Skeletal muscle cell (primary cell): ENCODE results near the gene ACACA.

Experiments used
- DNase-seq: peaks from one replicate; pipeline ENCODE4 v3.0.0-alpha.2; 2010; ENCODE audit warnings: low read depth
- H3K4me3 ChIP-seq: 2 replicates; pipeline ENCODE4 v1.5.1; 2011; ENCODE audit warnings: low read depth, mild to moderate bottlenecking, control low read depth, low read length, moderate library complexity

ACACA gene

GRCh38 chr17:37118366-37119137 is 288.1 kb downstream of the ACACA start:
- no peak overlapping the region for H3K4me3 ChIP-seq
- no peak for DNase-seq

GRCh38 chr17:37117373-37118142 is 289.1 kb downstream of the ACACA start:
- no peak overlapping the region for H3K4me3 ChIP-seq
- no peak for DNase-seq

GRCh38 chr17:37116671-37117185 is 289.9 kb downstream of the ACACA start:
- no peak for DNase-seq
- H3K4me3 ChIP-seq, result no peak overlapping the region

- H3K4me3 ChIP-seq, result no peak overlapping the region
- DNase-seq, result no peak
Observed at GRCh38 chr17:37111329-37111728, 295.3 kb downstream of the ACACA start.

GRCh38 chr17:37110746-37111145 is 295.9 kb downstream of the ACACA start:
- DNase-seq, result no peak
- no peak overlapping the region for H3K4me3 ChIP-seq

- no peak for DNase-seq
Observed at GRCh38 chr17:37109731-37110710, 296.6 kb downstream of the ACACA start.

GRCh38 chr17:37109106-37109505 is 297.5 kb downstream of the ACACA start:
- no peak for DNase-seq
- no peak overlapping the region for H3K4me3 ChIP-seq

More at GRCh38 chr17:37109731-37110710, 296.6 kb downstream of the ACACA start:
- no peak overlapping the region for H3K4me3 ChIP-seq

- no peak overlapping the region for H3K4me3 ChIP-seq
- DNase-seq, result no peak
Observed at GRCh38 chr17:37107406-37108083, 299.1 kb downstream of the ACACA start.

GRCh38 chr17:37106049-37106448 is 300.6 kb downstream of the ACACA start:
- no peak for DNase-seq
- H3K4me3 ChIP-seq, result no peak overlapping the region

GRCh38 chr17:37103231-37103630 is 303.4 kb downstream of the ACACA start:
- H3K4me3 ChIP-seq, result no peak overlapping the region
- no peak for DNase-seq

- no peak for DNase-seq
- no peak overlapping the region for H3K4me3 ChIP-seq
Observed at GRCh38 chr17:37101306-37101705, 305.3 kb downstream of the ACACA start.

- no peak for DNase-seq
Observed at GRCh38 chr17:37100231-37100630, 306.4 kb downstream of the ACACA start.

GRCh38 chr17:37098910-37099664 is 307.5 kb downstream of the ACACA start:
- no peak for DNase-seq

More at GRCh38 chr17:37100231-37100630, 306.4 kb downstream of the ACACA start:
- no peak overlapping the region for H3K4me3 ChIP-seq

GRCh38 chr17:37098152-37098551 is 308.5 kb downstream of the ACACA start:
- no peak overlapping the region for H3K4me3 ChIP-seq
- DNase-seq, result no peak

More at GRCh38 chr17:37098910-37099664, 307.5 kb downstream of the ACACA start:
- no peak overlapping the region for H3K4me3 ChIP-seq

- DNase-seq, result no peak
Observed at GRCh38 chr17:37097154-37097553, 309.5 kb downstream of the ACACA start.

GRCh38 chr17:37096071-37096470 is 310.6 kb downstream of the ACACA start:
- DNase-seq, result no peak
- no peak overlapping the region for H3K4me3 ChIP-seq

More at GRCh38 chr17:37097154-37097553, 309.5 kb downstream of the ACACA start:
- no peak overlapping the region for H3K4me3 ChIP-seq

- no peak for DNase-seq
- no peak overlapping the region for H3K4me3 ChIP-seq
Observed at GRCh38 chr17:37094391-37094790, 312.2 kb downstream of the ACACA start.

- H3K4me3 ChIP-seq, result no peak overlapping the region
- no peak for DNase-seq
Observed at GRCh38 chr17:37092701-37093100, 313.9 kb downstream of the ACACA start.
